ENCODE data around the gene TUBB. TPM values are rescaled to one million over a fixed set of nuclear protein-coding genes. Genes with fewer than 3 reads are reported as not detected.

Gene TUBB
- 519 and 546 TPM in 2 replicates for total RNA-seq

DNA sequence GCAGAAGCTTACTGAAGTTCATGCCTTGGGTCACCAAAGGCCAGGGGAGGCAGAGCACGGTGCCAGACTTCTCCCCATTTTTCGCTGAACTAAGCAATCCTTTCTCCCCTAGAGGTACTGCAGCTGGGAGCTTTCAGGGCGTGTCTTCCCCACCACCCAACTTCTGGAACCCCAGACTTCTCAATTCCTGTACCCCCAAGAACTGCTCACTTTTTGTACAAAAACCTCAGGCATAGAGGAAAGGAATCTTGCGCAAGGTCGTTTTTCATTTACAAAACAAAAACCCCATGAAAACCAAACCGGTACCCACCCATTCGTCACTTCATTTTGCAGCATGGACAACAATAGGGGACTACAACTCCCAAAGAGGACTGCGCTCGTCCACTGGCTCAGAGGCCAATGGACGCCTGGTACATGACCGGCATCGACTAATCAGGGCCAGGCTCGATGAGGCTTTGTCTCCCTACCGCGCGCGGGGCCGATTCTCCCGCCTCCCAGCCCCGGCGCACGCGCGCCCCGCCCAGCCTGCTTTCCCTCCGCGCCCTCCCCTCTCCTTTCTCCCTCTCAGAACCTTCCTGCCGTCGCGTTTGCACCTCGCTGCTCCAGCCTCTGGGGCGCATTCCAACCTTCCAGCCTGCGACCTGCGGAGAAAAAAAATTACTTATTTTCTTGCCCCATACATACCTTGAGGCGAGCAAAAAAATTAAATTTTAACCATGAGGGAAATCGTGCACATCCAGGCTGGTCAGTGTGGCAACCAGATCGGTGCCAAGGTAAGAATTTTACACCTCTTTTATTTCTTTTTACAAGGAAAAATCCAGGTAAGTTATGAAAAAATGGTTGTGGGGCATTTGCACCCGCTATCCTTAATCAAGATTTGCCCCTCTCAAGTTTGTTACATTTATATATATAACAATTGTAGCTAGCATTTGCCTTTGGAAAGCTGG, at the start of gene TUBB:
Gene TUBB, plus strand, starts transcription at position 562 of the 947 bp plus-strand sequence. Its CDS starts 155 bp downstream, at position 717.

DNA sequence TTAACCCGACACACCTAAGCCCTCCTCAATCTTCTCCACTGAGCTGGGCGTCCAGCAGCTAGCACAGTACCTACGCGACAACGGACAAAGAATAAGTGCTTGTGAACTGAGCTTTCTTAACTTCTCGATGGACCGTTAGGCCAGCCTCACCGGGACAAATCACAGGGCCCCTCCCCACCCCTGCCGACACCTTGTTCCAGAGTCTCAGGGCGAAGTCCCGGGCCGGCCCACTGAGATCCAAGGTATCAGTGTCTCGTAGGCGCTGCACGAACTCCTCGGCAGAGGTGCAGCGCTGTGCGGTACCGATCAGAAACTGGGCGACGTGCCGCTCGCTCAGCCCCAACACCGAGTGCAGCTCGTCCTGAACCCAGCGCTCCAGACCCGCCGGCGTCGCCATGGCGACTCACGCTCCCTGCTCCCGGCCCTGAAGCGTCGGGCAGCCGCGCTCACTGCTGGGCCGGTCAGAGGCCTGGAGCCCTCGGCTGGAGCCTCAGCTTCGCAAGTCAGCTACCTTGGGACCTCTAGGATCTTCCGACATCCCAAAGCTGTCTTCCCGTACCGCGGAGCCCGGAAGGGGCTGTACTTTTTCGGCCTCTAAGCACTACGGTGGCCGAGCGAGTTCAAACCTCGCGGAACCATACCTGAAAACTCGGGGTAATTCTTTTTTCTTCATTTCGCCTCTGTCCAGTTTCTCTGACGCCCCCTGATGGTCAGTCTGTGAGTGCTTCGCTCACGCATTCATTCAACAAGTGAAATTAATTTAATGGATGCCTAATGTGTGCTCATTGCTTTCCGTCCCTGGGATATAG, 47.5 kb upstream of the TUBB start, which contains the start of gene DHX16:
Gene DHX16, minus strand, starts transcription at position 562 of the 809 bp plus-strand sequence. Its CDS starts 165 bp downstream, at position 397.

GRCh38 chr6:30686009-30686907, 33.9 kb upstream of the TUBB start, which contains the start of gene PPP1R18:
Gene PPP1R18 (minus strand): TSS chr6:30686645. CDS start chr6:30686018, 627 bp downstream.

GRCh38 chr6:30690403-30691207, 29.5 kb upstream of the TUBB start, which contains the start of gene NRM:
Gene NRM (minus strand): TSS chr6:30690984. CDS start chr6:30690974, 10 bp downstream.

GRCh38 chr6:30717129-30717844, 2.9 kb upstream of the TUBB start, which contains the start of gene MDC1:
Gene MDC1 (minus strand): TSS chr6:30717281. CDS start chr6:30715175, 2,106 bp downstream.

DNA sequence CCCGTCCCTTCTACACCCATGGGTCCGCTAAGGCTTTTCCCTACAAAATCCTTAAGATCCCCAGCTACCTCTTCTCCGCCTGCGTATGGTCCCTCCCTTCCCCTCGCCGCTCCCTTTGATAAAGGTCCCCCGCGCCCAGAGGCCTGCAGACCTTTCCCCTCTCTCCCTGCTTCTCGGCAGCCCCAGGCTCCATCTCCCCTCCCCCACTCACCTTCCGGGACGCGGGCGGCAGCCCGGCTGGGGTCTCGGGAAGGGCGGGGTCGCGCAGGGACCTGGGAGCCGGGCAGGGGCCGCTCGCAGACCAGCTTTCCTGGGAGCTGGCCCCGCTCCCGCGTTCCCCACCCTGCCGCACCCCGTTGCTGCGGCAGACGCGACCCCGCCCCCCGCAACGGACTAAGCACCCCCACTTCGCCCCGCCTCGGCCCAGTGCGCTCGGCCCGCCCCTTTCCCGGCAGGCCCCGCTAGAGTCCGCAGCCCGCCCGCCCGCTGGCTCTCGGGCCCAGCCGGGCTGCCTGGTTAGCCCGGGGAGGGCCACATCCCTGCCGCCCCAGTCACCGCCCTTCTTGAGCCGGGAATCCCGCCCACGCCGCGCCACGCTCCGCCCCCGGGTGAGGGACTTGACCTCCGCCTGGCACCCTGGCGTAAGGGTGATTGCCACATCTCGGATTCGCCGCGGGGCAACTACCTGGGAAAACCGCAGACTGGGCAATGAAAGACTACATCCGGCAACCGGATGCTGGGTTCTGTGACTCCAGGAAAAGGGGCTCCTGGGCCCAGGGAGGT, 22.4 kb downstream of the TUBB start, which contains the start of gene FLOT1:
Gene FLOT1, minus strand, starts transcription at position 372 of the 783 bp plus-strand sequence. CDS start 498 bp downstream, outside the sequence.

GRCh38 chr6:30744054-30744805, 24.1 kb downstream of the TUBB start, which contains the start of gene IER3:
Gene IER3 (minus strand): TSS chr6:30744547. CDS start chr6:30744518, 29 bp downstream.

Other genes with a start within 250 kb of the TUBB start
- 191 and 204 TPM in 2 replicates for gene HLA-E, start 230.8 kb upstream of the TUBB start, total RNA-seq
- gene GNL1, start 163.9 kb upstream of the TUBB start, total RNA-seq, result 17.9 and 35.5 TPM in 2 replicates
- gene PRR3, start 163.1 kb upstream of the TUBB start, total RNA-seq, result 3.6 and 4.7 TPM in 2 replicates
- gene ABCF1, start 148.9 kb upstream of the TUBB start, total RNA-seq, result 29.2 and 32.1 TPM in 2 replicates
- gene PPP1R10, start 103.1 kb upstream of the TUBB start, total RNA-seq, result 20.9 and 27.9 TPM in 2 replicates
- 32.7 and 36.8 TPM in 2 replicates for gene MRPS18B, start 102.5 kb upstream of the TUBB start, total RNA-seq
- 1.6 and 2.2 TPM in 2 replicates for gene ATAT1, start 93.5 kb upstream of the TUBB start, total RNA-seq
- 3.2 and 5.1 TPM in 2 replicates for gene C6orf136, start 73.2 kb upstream of the TUBB start, total RNA-seq
- 24.0 and 29.4 TPM in 2 replicates for gene DHX16, start 47.3 kb upstream of the TUBB start, total RNA-seq
- 56.3 and 76.8 TPM in 2 replicates for gene PPP1R18, start 33.7 kb upstream of the TUBB start, total RNA-seq
- gene NRM, start 29.4 kb upstream of the TUBB start, total RNA-seq, result 8.5 and 9.6 TPM in 2 replicates
- 9.1 and 15.3 TPM in 2 replicates for gene MDC1, start 3.1 kb upstream of the TUBB start, total RNA-seq
- gene FLOT1, start 22.3 kb downstream of the TUBB start, total RNA-seq, result 91.0 and 118 TPM in 2 replicates
- 188 and 222 TPM in 2 replicates for gene IER3, start 24.2 kb downstream of the TUBB start, total RNA-seq
- gene DDR1, start 164.2 kb downstream of the TUBB start, total RNA-seq, result 30.7 and 36.5 TPM in 2 replicates
- 7.6 and 13.2 TPM in 2 replicates for gene GTF2H4, start 187.9 kb downstream of the TUBB start, total RNA-seq
- 6.8 and 7.9 TPM in 2 replicates for gene VARS2, start 193.9 kb downstream of the TUBB start, total RNA-seq
- not detected in 2 replicates for gene SFTA2, start 211.8 kb downstream of the TUBB start, total RNA-seq
- gene MUCL3, start 220.6 kb downstream of the TUBB start, total RNA-seq, result not detected in 2 replicates